Glutamatergic neuron (in vitro differentiated cells): ENCODE data around the gene PACRG. TPM values are rescaled to one million over a fixed set of nuclear protein-coding genes. Genes with fewer than 3 reads are reported as not detected.

ENCODE experiments used
- DNase-seq: peaks from one replicate; pipeline ENCODE4 v3.0.0; 2022
- H3K27ac Mint-ChIP-seq: one replicate; pipeline ENCODE4 v1.8.0; 2020; ENCODE audit warnings: mild to moderate bottlenecking, mixed read lengths, inconsistent platforms; ENCODE audit not compliant: unreplicated experiment
- H3K27me3 Mint-ChIP-seq: one replicate; pipeline ENCODE4 v1.8.0; 2020; ENCODE audit warnings: mild to moderate bottlenecking, moderate library complexity, mixed read lengths, inconsistent platforms; ENCODE audit not compliant: unreplicated experiment
- H3K36me3 Mint-ChIP-seq: one replicate; pipeline ENCODE4 v1.8.0; 2020; ENCODE audit warnings: mild to moderate bottlenecking, mixed read lengths, inconsistent platforms; ENCODE audit not compliant: unreplicated experiment
- H3K4me1 Mint-ChIP-seq: one replicate; pipeline ENCODE4 v1.8.0; 2020; ENCODE audit warnings: mild to moderate bottlenecking, low read depth, mixed read lengths, inconsistent platforms; ENCODE audit not compliant: unreplicated experiment
- H3K4me3 Mint-ChIP-seq: one replicate; pipeline ENCODE4 v1.8.0; 2020; ENCODE audit warnings: mild to moderate bottlenecking, mixed read lengths, inconsistent platforms; ENCODE audit not compliant: unreplicated experiment
- H3K9me3 Mint-ChIP-seq: one replicate; pipeline ENCODE4 v1.8.0; 2020; ENCODE audit warnings: mild to moderate bottlenecking, moderate library complexity, mixed read lengths, inconsistent platforms; ENCODE audit not compliant: unreplicated experiment
- CTCF ChIP-seq: fragments of 200-600 bp; sonication (generic); IDR thresholded peaks from one replicate; pipeline ENCODE4 v1.5.0; 2021; ENCODE audit not compliant: partially characterized antibody, unreplicated experiment
- total RNA-seq: library from RNA; stranded (reverse); fragmentation: NEBNext Ultra II Directional; extraction: Animal tissue kit (Norgen Biotek cat#: 25700); gene quantifications from one replicate; pipeline ENCODE4 v1.2.1, GENCODE V29; 2021; ENCODE audit not compliant: unreplicated experiment

Gene PACRG
- total RNA-seq, 1 donor from 2014 or later = not detected

- H3K27ac Mint-ChIP-seq = peak overlapping the region; percentile 96
- TF ChIP-seq CTCF = no peak
- peaks cover 2% of the 10 kb centered on the region for H3K9me3 Mint-ChIP-seq
- H3K27me3 Mint-ChIP-seq = no peaks in the 10 kb centered on the region
- H3K4me3 Mint-ChIP-seq = peak overlapping the region; percentile 67
- no peaks in the 10 kb centered on the region for H3K36me3 Mint-ChIP-seq
- DNase-seq = no peak
- peaks cover 23% of the 10 kb centered on the region for H3K4me1 Mint-ChIP-seq
These were observed 129.6 kb downstream of the PACRG start for GRCh38 chr6:162857326-162857725.

- no peak overlapping the region for H3K27ac Mint-ChIP-seq
- no peaks in the 10 kb centered on the region for H3K9me3 Mint-ChIP-seq
- H3K36me3 Mint-ChIP-seq = no peaks in the 10 kb centered on the region
- DNase-seq = no peak
- no peaks in the 10 kb centered on the region for H3K27me3 Mint-ChIP-seq
- H3K4me3 Mint-ChIP-seq = no peak overlapping the region
- H3K4me1 Mint-ChIP-seq = no peaks in the 10 kb centered on the region
- TF ChIP-seq CTCF = no peak
These were observed 134.7 kb downstream of the PACRG start for GRCh38 chr6:162862462-162862861.

- H3K4me3 Mint-ChIP-seq = no peak overlapping the region
- H3K27ac Mint-ChIP-seq = no peak overlapping the region
- H3K4me1 Mint-ChIP-seq = no peaks in the 10 kb centered on the region
- H3K9me3 Mint-ChIP-seq = no peaks in the 10 kb centered on the region
- H3K27me3 Mint-ChIP-seq = no peaks in the 10 kb centered on the region
- TF ChIP-seq CTCF = no peak
- DNase-seq = no peak
- no peaks in the 10 kb centered on the region for H3K36me3 Mint-ChIP-seq
These were observed 135.2 kb downstream of the PACRG start for GRCh38 chr6:162862941-162863340.

GRCh38 chr6:162863821-162864220 lies 136.0 kb downstream of the PACRG start:
- H3K4me3 Mint-ChIP-seq = no peak overlapping the region
- H3K27me3 Mint-ChIP-seq = no peaks in the 10 kb centered on the region
- H3K27ac Mint-ChIP-seq = no peak overlapping the region
- no peaks in the 10 kb centered on the region for H3K9me3 Mint-ChIP-seq
- no peak for DNase-seq
- H3K4me1 Mint-ChIP-seq = no peaks in the 10 kb centered on the region
- no peaks in the 10 kb centered on the region for H3K36me3 Mint-ChIP-seq
- TF ChIP-seq CTCF = no peak

- H3K27ac Mint-ChIP-seq = no peak overlapping the region
- DNase-seq = no peak
- H3K36me3 Mint-ChIP-seq = no peaks in the 10 kb centered on the region
- no peak overlapping the region for H3K4me3 Mint-ChIP-seq
- H3K4me1 Mint-ChIP-seq = no peaks in the 10 kb centered on the region
- no peak for TF ChIP-seq CTCF
- no peaks in the 10 kb centered on the region for H3K27me3 Mint-ChIP-seq
- no peaks in the 10 kb centered on the region for H3K9me3 Mint-ChIP-seq
These were observed 137.1 kb downstream of the PACRG start for GRCh38 chr6:162864911-162865310.
